ENCODE measurements around the gene TMPRSS13. TPM values are rescaled to one million over a fixed set of nuclear protein-coding genes. Genes with fewer than 3 reads are reported as not detected.
A peak's percentile ranks its signal among the peaks of the same experiment; 100 is the strongest.

TMPRSS13 gene
- total RNA-seq, 1 experiment from 2014 or later: 0.50 TPM

DNA sequence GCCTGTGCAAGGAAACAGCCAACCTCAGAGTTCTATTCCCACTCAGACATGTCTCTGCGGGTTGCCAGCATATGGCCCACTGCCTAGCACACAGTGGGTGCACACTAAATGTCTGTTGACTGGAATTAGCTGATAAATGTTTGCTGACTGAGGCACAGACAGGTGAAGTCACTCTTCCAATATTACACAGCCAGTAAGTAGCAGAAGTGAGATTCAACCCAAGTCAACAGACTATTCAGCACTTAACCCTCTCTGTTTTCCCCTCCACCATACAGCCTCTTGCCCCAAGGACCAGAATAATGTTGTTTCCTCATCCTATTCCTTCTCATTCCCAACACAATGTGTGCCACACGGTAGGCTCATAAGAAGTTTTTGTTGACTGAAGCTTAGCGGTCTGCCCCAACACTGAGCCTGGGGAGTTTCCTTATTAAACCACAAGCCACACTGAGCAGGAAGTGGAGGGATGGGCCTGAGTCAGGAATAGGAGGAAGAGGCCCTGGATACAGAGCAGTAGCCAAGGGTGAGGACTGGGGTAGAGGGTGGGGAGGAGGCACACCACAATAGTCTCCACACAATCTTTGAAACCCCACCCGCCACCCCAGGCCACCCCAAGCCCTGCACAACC lies 41.3 kb upstream of the TMPRSS13 start:
- Histone ChIP-seq H2AK5ac (ENCODE audit: insufficient read length, low read length) (no peak overlapping the region), H4K5ac (ENCODE audit: insufficient read length, low read depth, low read length) (no peak overlapping the region), H3K23ac (ENCODE audit: insufficient read length, low read depth, low read length) (no peak overlapping the region), H4K20me1 (ENCODE audit: control insufficient read depth, insufficient read depth, insufficient read length) (no peaks in the 10 kb centered on the region), H3K27ac (ENCODE audit: insufficient read length, low read depth, low read length) (no peak overlapping the region), H2BK20ac (ENCODE audit: low read depth, low read length, poor library complexity, severe bottlenecking) (no peak overlapping the region), H4K91ac (ENCODE audit: insufficient read length, low read depth, low read length) (no peak overlapping the region), H3K9me3 (ENCODE audit: control insufficient read depth, low read depth, low read length) (no peaks in the 10 kb centered on the region), H2BK120ac (ENCODE audit: low read depth, low read length, poor library complexity, severe bottlenecking) (no peak overlapping the region), H3K4ac (ENCODE audit: low read depth, low read length) (no peak overlapping the region), H2BK12ac (ENCODE audit: insufficient read length, low read depth, low read length) (no peak overlapping the region), H3T11ph (ENCODE audit: low read length) (no peak overlapping the region), H2BK15ac (ENCODE audit: low read depth, low read length) (no peak overlapping the region), H3K27me3 (ENCODE audit: insufficient read depth, low read length) (no peaks in the 10 kb centered on the region; the same call in 1 of the 2 replicates), H3K79me1 (ENCODE audit: insufficient read depth, low read depth, low read length, poor library complexity, severe bottlenecking) (no peaks in the 10 kb centered on the region), H3K56ac (ENCODE audit: insufficient read length, low read depth, low read length) (no peak overlapping the region), H4K8ac (replicated peaks; ENCODE audit: insufficient read length, low read depth, low read length) (no peak overlapping the region), H3K23me2 (ENCODE audit: insufficient read length, low read depth, low read length, poor library complexity, severe bottlenecking) (no peaks in the 10 kb centered on the region), H2AFZ (ENCODE audit: low read length) (no peak overlapping the region), H2BK5ac (ENCODE audit: insufficient read length, low read length) (no peak overlapping the region), H3K79me2 (ENCODE audit: insufficient read depth, low read length) (no peaks in the 10 kb centered on the region), H3K18ac (ENCODE audit: insufficient read length, low read depth, low read length) (no peak overlapping the region), H3K9ac (ENCODE audit: extremely low read depth, insufficient read length, low read length) (no peak overlapping the region), H3K4me2 (ENCODE audit: insufficient read depth, insufficient read length, low read length) (no peak overlapping the region), H3K14ac (ENCODE audit: insufficient read depth, low read length) (no peak overlapping the region), H3K4me1 (ENCODE audit: insufficient read depth, low read length) (no peaks in the 10 kb centered on the region)
- TF ChIP-seq, protein P1, sequence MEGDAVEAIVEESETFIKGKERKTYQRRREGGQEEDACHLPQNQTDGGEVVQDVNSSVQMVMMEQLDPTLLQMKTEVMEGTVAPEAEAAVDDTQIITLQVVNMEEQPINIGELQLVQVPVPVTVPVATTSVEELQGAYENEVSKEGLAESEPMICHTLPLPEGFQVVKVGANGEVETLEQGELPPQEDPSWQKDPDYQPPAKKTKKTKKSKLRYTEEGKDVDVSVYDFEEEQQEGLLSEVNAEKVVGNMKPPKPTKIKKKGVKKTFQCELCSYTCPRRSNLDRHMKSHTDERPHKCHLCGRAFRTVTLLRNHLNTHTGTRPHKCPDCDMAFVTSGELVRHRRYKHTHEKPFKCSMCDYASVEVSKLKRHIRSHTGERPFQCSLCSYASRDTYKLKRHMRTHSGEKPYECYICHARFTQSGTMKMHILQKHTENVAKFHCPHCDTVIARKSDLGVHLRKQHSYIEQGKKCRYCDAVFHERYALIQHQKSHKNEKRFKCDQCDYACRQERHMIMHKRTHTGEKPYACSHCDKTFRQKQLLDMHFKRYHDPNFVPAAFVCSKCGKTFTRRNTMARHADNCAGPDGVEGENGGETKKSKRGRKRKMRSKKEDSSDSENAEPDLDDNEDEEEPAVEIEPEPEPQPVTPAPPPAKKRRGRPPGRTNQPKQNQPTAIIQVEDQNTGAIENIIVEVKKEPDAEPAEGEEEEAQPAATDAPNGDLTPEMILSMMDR (conservative IDR thresholded peaks at IDR 0.05): no peak
- Mint-ChIP-seq H3K4me3 (no peak overlapping the region), H3K4me1 (no peaks in the 10 kb centered on the region), H3K27ac (peak overlapping the region in 1 of 3 experiments; percentile 40; a peak in 1 of 7 replicates), H3K27me3 (ENCODE audit: low read depth) (peaks cover 7% of the 10 kb centered on the region), H3K36me3 (ENCODE audit: insufficient read depth in 1 of 3, low read depth in 3 of 3) (no peaks in the 10 kb centered on the region), H3K9me3 (no peaks in the 10 kb centered on the region)
- WGBS (ENCODE audit: extremely low coverage, insufficient read length, low lambda C conversion rate): no CpG with 5 or more reads among the region's 4 CpGs
- no peak for DNase-seq
